Peyer's patch (tissue), 4 donors: ENCODE data around the gene PRRG2.

ENCODE experiments used
- CTCF ChIP-seq, 6 experiments: fragments of 450-650 bp in 4 of 6; fragments of 200-600 bp in 2 of 6; sonication (generic) in 1 of 6; IDR thresholded peaks; one replicate each; pipeline ENCODE4 v1.5.1; 2017 to 2019; ENCODE audit warnings: antibody characterized with exemption in 6 of 6, mild to moderate bottlenecking in 3 of 6, moderate library complexity in 1 of 6
- POLR2A ChIP-seq, 2 donors: fragments of 450-650 bp; IDR thresholded peaks; one replicate each; pipeline ENCODE4 v1.5.1; 2017; ENCODE audit warnings: antibody characterized with exemption in 2 of 2, mild to moderate bottlenecking in 2 of 2, moderate library complexity in 2 of 2

- TF ChIP-seq CTCF (IDR thresholded peaks at IDR 0.05) (no peak), POLR2A (IDR thresholded peaks at IDR 0.05) (no peak)
These were observed 1.2 kb upstream of the PRRG2 start for GRCh38 chr19:49579947-49580263.
